Astrocyte (in vitro differentiated cells and primary cell): ENCODE data around the gene TWIST2. TPM values are rescaled to one million over a fixed set of nuclear protein-coding genes. Genes with fewer than 3 reads are reported as not detected.

Experiments
- DNase-seq: peaks from one replicate; pipeline ENCODE4 v3.0.0-alpha.2; 2010; ENCODE audit warnings: low read depth
- FAIRE-seq: peaks from 2 replicates; lab custom pipeline; 2011; peaks lifted over from hg19 to GRCh38; lab: Jason Lieb, UNC
- H2AFZ ChIP-seq: 2 replicates; pipeline ENCODE4 v1.6.0; 2012; ENCODE audit warnings: low read depth, low read length, inconsistent platforms
- H3K27ac ChIP-seq: 2 replicates; pipeline ENCODE4 v1.5.1; 2011; ENCODE audit warnings: low read depth, low read length, inconsistent platforms
- H3K27me3 ChIP-seq: 2 replicates; pipeline ENCODE4 v1.6.0; 2011; ENCODE audit warnings: low read length, inconsistent platforms; ENCODE audit not compliant: insufficient read depth
- H3K36me3 ChIP-seq: 2 replicates; pipeline ENCODE4 v1.5.1; 2011; ENCODE audit warnings: low read length, inconsistent platforms; ENCODE audit not compliant: insufficient read depth
- H3K4me1 ChIP-seq: 2 replicates; pipeline ENCODE4 v1.5.1; 2011; ENCODE audit warnings: low read length, inconsistent platforms; ENCODE audit not compliant: insufficient read depth
- H3K4me2 ChIP-seq: 2 replicates; pipeline ENCODE4 v1.6.0; 2012; ENCODE audit warnings: low read length, inconsistent platforms
- H3K4me3 ChIP-seq: 2 replicates; pipeline ENCODE4 v1.5.1; 2011; ENCODE audit warnings: low read depth, mild to moderate bottlenecking, low read length, inconsistent platforms; ENCODE audit not compliant: insufficient read depth
- H3K79me2 ChIP-seq: 2 replicates; pipeline ENCODE4 v1.6.0; 2012; ENCODE audit warnings: mild to moderate bottlenecking, low read length, inconsistent platforms; ENCODE audit not compliant: insufficient read depth
- H3K9ac ChIP-seq: 2 replicates; pipeline ENCODE4 v1.6.0; 2012; ENCODE audit warnings: mild to moderate bottlenecking, low read length, inconsistent platforms
- H3K9me3 ChIP-seq: 2 replicates; pipeline ENCODE4 v1.5.1; 2012; ENCODE audit warnings: low read depth, mild to moderate bottlenecking, low read length, inconsistent platforms; ENCODE audit not compliant: insufficient read depth
- H4K20me1 ChIP-seq: 2 replicates; pipeline ENCODE4 v1.6.0; 2012; ENCODE audit warnings: low read length, inconsistent platforms; ENCODE audit not compliant: insufficient read depth
- H3K27ac Mint-ChIP-seq: one replicate; pipeline ENCODE4 v1.8.0; 2021; ENCODE audit warnings: mild to moderate bottlenecking, mixed read lengths; ENCODE audit not compliant: unreplicated experiment
- H3K27me3 Mint-ChIP-seq: one replicate; pipeline ENCODE4 v1.8.0; 2021; ENCODE audit warnings: low read depth, mixed read lengths; ENCODE audit not compliant: unreplicated experiment
- H3K36me3 Mint-ChIP-seq: one replicate; pipeline ENCODE4 v1.8.0; 2021; ENCODE audit warnings: low read depth, mixed read lengths; ENCODE audit not compliant: unreplicated experiment
- H3K4me1 Mint-ChIP-seq: one replicate; pipeline ENCODE4 v1.8.0; 2021; ENCODE audit warnings: low read depth, mixed read lengths; ENCODE audit not compliant: unreplicated experiment
- H3K4me3 Mint-ChIP-seq: one replicate; pipeline ENCODE4 v1.8.0; 2021; ENCODE audit warnings: mild to moderate bottlenecking, moderate library complexity, mixed read lengths; ENCODE audit not compliant: unreplicated experiment
- H3K9me3 Mint-ChIP-seq: one replicate; pipeline ENCODE4 v1.8.0; 2021; ENCODE audit warnings: mild to moderate bottlenecking, mixed read lengths; ENCODE audit not compliant: unreplicated experiment
- EZH2 ChIP-seq: IDR thresholded peaks from 2 replicates; pipeline ENCODE4 v1.6.1; 2012; ENCODE audit warnings: mild to moderate bottlenecking, low read length, inconsistent platforms; ENCODE audit not compliant: insufficient read depth
- total RNA-seq: library from RNA; stranded (reverse); gene quantifications from 2 replicates; pipeline ENCODE4 v1.2.1, GENCODE V29; 2021
- TF ChIP-seq, protein P1 (sequence below): IDR thresholded peaks from 2 replicates; pipeline ENCODE4 v1.5.1; 2011; ENCODE audit warnings: low read depth, mild to moderate bottlenecking, inconsistent platforms, low read length, moderate library complexity; ENCODE audit not compliant: insufficient read depth

Gene TWIST2
- total RNA-seq, 1 donor from 2014 or later = 3.2 TPM

DNA sequence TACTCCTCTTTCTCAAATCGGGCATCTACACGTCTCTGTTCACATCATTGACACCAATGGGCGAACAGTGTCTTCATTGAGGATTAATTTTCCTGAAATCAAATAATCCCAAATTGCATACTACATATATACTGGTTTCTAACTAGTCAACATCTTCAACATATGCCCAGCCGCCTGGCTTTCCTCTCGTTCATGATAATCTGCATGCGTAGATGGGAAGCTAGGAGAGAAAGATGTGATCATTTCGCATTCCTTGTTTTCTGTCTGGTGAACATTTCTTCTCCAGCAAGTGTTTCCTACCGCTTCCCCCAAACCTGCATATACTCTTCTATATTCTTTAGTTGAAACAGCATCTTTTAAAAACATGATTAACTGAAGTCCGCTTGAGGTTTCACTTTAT lies 7.4 kb downstream of the TWIST2 start:
- H3K36me3 ChIP-seq = peaks cover 7% of the 10 kb centered on the region
- peak overlapping the region; percentile 67 for H3K4me2 ChIP-seq
- H3K9ac ChIP-seq = no peak overlapping the region
- no peak overlapping the region for H2AFZ ChIP-seq
- DNase-seq (no peak), FAIRE-seq (no peak)
- no peaks in the 10 kb centered on the region for H3K4me1 Mint-ChIP-seq
- H3K4me3 Mint-ChIP-seq = no peak overlapping the region
- H3K4me1 ChIP-seq = peaks cover 9% of the 10 kb centered on the region
- H3K27me3 Mint-ChIP-seq = peaks cover 47% of the 10 kb centered on the region
- TF ChIP-seq EZH2 = no peak
- TF ChIP-seq, protein P1, sequence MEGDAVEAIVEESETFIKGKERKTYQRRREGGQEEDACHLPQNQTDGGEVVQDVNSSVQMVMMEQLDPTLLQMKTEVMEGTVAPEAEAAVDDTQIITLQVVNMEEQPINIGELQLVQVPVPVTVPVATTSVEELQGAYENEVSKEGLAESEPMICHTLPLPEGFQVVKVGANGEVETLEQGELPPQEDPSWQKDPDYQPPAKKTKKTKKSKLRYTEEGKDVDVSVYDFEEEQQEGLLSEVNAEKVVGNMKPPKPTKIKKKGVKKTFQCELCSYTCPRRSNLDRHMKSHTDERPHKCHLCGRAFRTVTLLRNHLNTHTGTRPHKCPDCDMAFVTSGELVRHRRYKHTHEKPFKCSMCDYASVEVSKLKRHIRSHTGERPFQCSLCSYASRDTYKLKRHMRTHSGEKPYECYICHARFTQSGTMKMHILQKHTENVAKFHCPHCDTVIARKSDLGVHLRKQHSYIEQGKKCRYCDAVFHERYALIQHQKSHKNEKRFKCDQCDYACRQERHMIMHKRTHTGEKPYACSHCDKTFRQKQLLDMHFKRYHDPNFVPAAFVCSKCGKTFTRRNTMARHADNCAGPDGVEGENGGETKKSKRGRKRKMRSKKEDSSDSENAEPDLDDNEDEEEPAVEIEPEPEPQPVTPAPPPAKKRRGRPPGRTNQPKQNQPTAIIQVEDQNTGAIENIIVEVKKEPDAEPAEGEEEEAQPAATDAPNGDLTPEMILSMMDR = no peak
- peaks cover 14% of the 10 kb centered on the region for H3K9me3 Mint-ChIP-seq
- peaks cover 29% of the 10 kb centered on the region for H4K20me1 ChIP-seq
- no peaks in the 10 kb centered on the region for H3K9me3 ChIP-seq
- peaks cover 4% of the 10 kb centered on the region for H3K36me3 Mint-ChIP-seq
- peaks cover 91% of the 10 kb centered on the region for H3K79me2 ChIP-seq
- no peak overlapping the region for H3K27ac Mint-ChIP-seq
- H3K27me3 ChIP-seq = no peaks in the 10 kb centered on the region
- no peak overlapping the region for H3K27ac ChIP-seq
- no peak overlapping the region for H3K4me3 ChIP-seq

DNA sequence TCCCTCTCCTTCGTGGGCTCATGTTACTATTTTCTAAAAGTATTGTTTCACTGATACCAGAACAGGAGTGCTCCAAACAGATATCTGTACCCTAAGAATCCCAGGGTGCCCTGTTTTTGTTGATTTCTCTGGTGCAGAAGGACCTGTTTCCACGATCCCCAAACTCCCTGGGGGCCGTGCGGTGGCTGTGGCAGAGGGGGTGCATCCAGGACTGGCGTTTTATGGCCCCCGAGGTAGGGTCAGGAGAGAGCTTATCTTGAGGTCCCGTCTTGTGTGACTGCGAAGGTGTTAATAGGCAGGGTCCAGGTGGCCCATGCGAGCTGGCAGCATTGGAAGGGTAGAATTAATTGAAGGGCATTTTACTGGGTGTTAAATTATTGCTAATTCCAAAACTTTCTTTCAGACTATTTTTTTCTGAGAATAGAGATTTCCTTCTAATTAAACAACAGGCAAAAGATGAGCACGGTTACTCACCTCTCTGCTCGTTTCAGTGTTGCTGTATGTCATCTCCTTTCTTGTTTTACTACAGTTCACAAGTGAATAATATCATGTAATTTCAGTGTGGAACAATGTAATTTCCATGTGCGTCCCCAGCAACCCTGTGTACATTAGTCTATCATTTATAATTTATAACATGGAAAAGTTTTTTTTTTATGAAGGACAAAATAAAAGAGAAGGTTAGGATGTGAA lies 8.2 kb downstream of the TWIST2 start:
- H3K4me2 ChIP-seq = no peak overlapping the region
- Mint-ChIP-seq H3K9me3 (peaks cover 12% of the 10 kb centered on the region), H3K36me3 (peaks cover 4% of the 10 kb centered on the region), H3K27ac (no peak overlapping the region), H3K27me3 (peaks cover 40% of the 10 kb centered on the region), H3K4me3 (no peak overlapping the region), H3K4me1 (no peaks in the 10 kb centered on the region)
- no peak overlapping the region for H3K27ac ChIP-seq
- H3K36me3 ChIP-seq = peaks cover 7% of the 10 kb centered on the region
- FAIRE-seq (no peak), DNase-seq (no peak)
- H3K27me3 ChIP-seq = no peaks in the 10 kb centered on the region
- H3K4me1 ChIP-seq = peaks cover 9% of the 10 kb centered on the region
- H3K79me2 ChIP-seq = peaks cover 88% of the 10 kb centered on the region
- TF ChIP-seq, protein P1 = no peak
- TF ChIP-seq EZH2 = no peak
- H2AFZ ChIP-seq = no peak overlapping the region
- H3K9ac ChIP-seq = no peak overlapping the region
- no peak overlapping the region for H3K4me3 ChIP-seq
- H4K20me1 ChIP-seq = peaks cover 23% of the 10 kb centered on the region
- H3K9me3 ChIP-seq = no peaks in the 10 kb centered on the region
